SK-N-SH (cell line): ENCODE data around the gene TRMT1L. TPM values are rescaled to one million over a fixed set of nuclear protein-coding genes. Genes with fewer than 3 reads are reported as not detected.

Experiments used
- CTCF ChIA-PET: fragments of 300-600, 350-600 bp; formaldehyde crosslinking; extraction: SDS; loops from one replicate; lab custom pipeline; 2021; lab: Yijun Ruan, JAX
- POLR2A ChIA-PET: fragments of 350-600 bp; sonication (Branson Sonifier 250); formaldehyde crosslinking; extraction: SDS; loops from one replicate; lab custom pipeline; 2020; ENCODE audit warnings: antibody characterized with exemption, inconsistent platforms; lab: Yijun Ruan, JAX
- DNase-seq: peaks from one replicate; pipeline ENCODE4 v3.0.0; 2012
- H2AFZ ChIP-seq: fragments of 200-600 bp; sonication (generic); 2 replicates; pipeline ENCODE4 v1.8.1; 2016; ENCODE audit warnings: antibody characterized with exemption, mild to moderate bottlenecking, low read depth
- H3F3A ChIP-seq: fragments of 200-600 bp; sonication (generic); replicated peaks from 2 replicates; pipeline ENCODE3; 2016; ENCODE audit warnings: antibody characterized with exemption, mild to moderate bottlenecking; ENCODE audit not compliant: insufficient read depth
- H3K27ac ChIP-seq, 2 experiments: fragments of 200-500 bp in 1 of 2; fragments of 200-600 bp in 1 of 2; sonication (Bioruptor generic) in 1 of 2; sonication (generic), shearing (Covaris generic) in 1 of 2; 2 replicates each; pipeline versions ENCODE4 v1.5.1 to v1.6.1; 2014 to 2016; ENCODE audit warnings: low read depth in 2 of 2, inconsistent platforms in 1 of 2, low read length in 1 of 2, mild to moderate bottlenecking in 1 of 2, mixed read lengths in 1 of 2
- H3K27me3 ChIP-seq: fragments of 200-600 bp; sonication (generic), shearing (Covaris generic); 2 replicates; pipeline ENCODE4 v1.6.1; 2016; ENCODE audit warnings: mixed run types; ENCODE audit not compliant: insufficient read depth
- H3K36me3 ChIP-seq, 2 experiments: fragments of 200-500 bp in 1 of 2; fragments of 200-600 bp in 1 of 2; sonication (Bioruptor generic) in 1 of 2; sonication (generic) in 1 of 2; replicated peaks in 1 of 2; 2 replicates each; pipeline versions ENCODE3 to v1.5.1; 2014 to 2016; ENCODE audit warnings: low read length in 1 of 2, mild to moderate bottlenecking in 1 of 2; ENCODE audit not compliant: insufficient read depth in 2 of 2, control insufficient read depth in 1 of 2
- H3K4me1 ChIP-seq, 2 experiments: fragments of 200-500 bp in 1 of 2; fragments of 200-600 bp in 1 of 2; sonication (Bioruptor generic) in 1 of 2; sonication (generic), shearing (Covaris generic) in 1 of 2; 2 replicates each; pipeline versions ENCODE4 v1.5.1 to v1.6.1; 2014 to 2016; ENCODE audit warnings: low read depth in 1 of 2, low read length in 1 of 2, mixed run types in 1 of 2; ENCODE audit not compliant: insufficient read depth in 2 of 2, control insufficient read depth in 1 of 2
- H3K4me2 ChIP-seq: fragments of 200-600 bp; sonication (generic), shearing (Covaris generic); 2 replicates; pipeline ENCODE4 v1.6.1; 2017; ENCODE audit warnings: mixed run types
- H3K4me3 ChIP-seq, 2 experiments: fragments of 200-500 bp in 1 of 2; fragments of 200-600 bp in 1 of 2; sonication (Bioruptor generic) in 1 of 2; sonication (generic), shearing (Covaris generic) in 1 of 2; 2 replicates each; pipeline versions ENCODE4 v1.5.1 to v1.8.1; 2014 to 2016; ENCODE audit warnings: low read depth in 2 of 2, inconsistent platforms in 1 of 2, low read length in 1 of 2, mild to moderate bottlenecking in 1 of 2, mixed read lengths in 1 of 2, moderate library complexity in 1 of 2
- H3K79me2 ChIP-seq: fragments of 200-600 bp; sonication (generic); 2 replicates; pipeline ENCODE4 v1.8.1; 2017; ENCODE audit warnings: mild to moderate bottlenecking; ENCODE audit not compliant: insufficient read depth
- H3K9ac ChIP-seq: fragments of 200-600 bp; sonication (generic); 2 replicates; pipeline ENCODE4 v1.6.1; 2017; ENCODE audit warnings: mixed run types
- H3K9me2 ChIP-seq: fragments of 200-600 bp; sonication (generic); 2 replicates; pipeline ENCODE4 v1.6.1; 2017; ENCODE audit warnings: mixed run types
- H3K9me3 ChIP-seq: fragments of 200-600 bp; sonication (generic); 2 replicates; pipeline ENCODE4 v1.6.1; 2017; ENCODE audit warnings: mixed run types, mild to moderate bottlenecking, moderate library complexity
- H4K20me1 ChIP-seq: fragments of 200-600 bp; sonication (generic); 2 replicates; pipeline ENCODE4 v1.6.1; 2017; ENCODE audit warnings: mild to moderate bottlenecking, mixed run types; ENCODE audit not compliant: insufficient read depth
- CTCF ChIP-seq: fragments of 200-600 bp; sonication (generic); IDR thresholded peaks from 2 replicates; pipeline ENCODE4 v1.6.1; 2017; ENCODE audit warnings: antibody characterized with exemption, mild to moderate bottlenecking, moderate library complexity
- ELF1 ChIP-seq: IDR thresholded peaks from 2 replicates; pipeline ENCODE4 v1.4.0; 2012
- EP300 ChIP-seq, 2 experiments: IDR thresholded peaks; 2 replicates each; pipeline versions ENCODE4 v1.4.0 to v1.6.1; 2012; ENCODE audit warnings: borderline replicate concordance in 1 of 2, low read depth in 1 of 2, low read length in 1 of 2
- FOXJ3 ChIP-seq: sonication (generic); formaldehyde crosslinking; IDR thresholded peaks from 2 replicates; pipeline ENCODE4 v1.5.1; 2020; ENCODE audit warnings: mild to moderate bottlenecking, missing genetic modification reagents
- FOXM1 ChIP-seq: IDR thresholded peaks from 2 replicates; pipeline ENCODE4 v1.4.0; 2012; ENCODE audit warnings: low read depth, mild to moderate bottlenecking
- IRF3 ChIP-seq: fragments of 150-350 bp; IDR thresholded peaks from 2 replicates; pipeline ENCODE4 v1.6.1; 2016; ENCODE audit warnings: mild to moderate bottlenecking, low read depth, low read length
- JUND ChIP-seq: IDR thresholded peaks from 2 replicates; pipeline ENCODE4 v1.4.0; 2012
- MAX ChIP-seq: IDR thresholded peaks from 2 replicates; pipeline ENCODE4 v1.4.0; 2012; ENCODE audit warnings: low read depth
- MEF2A ChIP-seq: IDR thresholded peaks from 2 replicates; pipeline ENCODE4 v1.4.0; 2012; ENCODE audit warnings: low read depth, borderline replicate concordance
- NFIC ChIP-seq: IDR thresholded peaks from 2 replicates; pipeline ENCODE4 v1.4.0; 2012; ENCODE audit warnings: borderline replicate concordance
- PBX3 ChIP-seq: IDR thresholded peaks from 2 replicates; pipeline ENCODE4; 2012
- RAD21 ChIP-seq: IDR thresholded peaks from 2 replicates; pipeline ENCODE4 v1.6.1; 2012; ENCODE audit warnings: mild to moderate bottlenecking, low read length
- RFX5 ChIP-seq: IDR thresholded peaks from 2 replicates; pipeline ENCODE4 v1.6.1; 2012; ENCODE audit warnings: mild to moderate bottlenecking, improper control_type of control experiment, low read length
- SMC3 ChIP-seq: IDR thresholded peaks from 2 replicates; pipeline ENCODE4 v1.6.1; 2012; ENCODE audit warnings: low read depth, low read length, improper control_type of control experiment
- TCF12 ChIP-seq: IDR thresholded peaks from 2 replicates; pipeline ENCODE4 v1.4.0; 2012
- polyA plus RNA-seq, 3 experiments: library from polyadenylated mRNA; depleted of rRNA; stranded (reverse); fragments of >200 nt; gene quantifications; 2 replicates each; pipeline ENCODE4 v1.2.3, GENCODE V29; 2012
- TF ChIP-seq, protein P1 (sequence below): IDR thresholded peaks from 2 replicates; pipeline ENCODE4 v1.4.0; 2012; ENCODE audit warnings: low read depth, borderline replicate concordance

Gene TRMT1L
- polyA plus RNA-seq, 1 of the 3 experiments (the other 2 are of a cell fraction) = 12.2 TPM

DNA sequence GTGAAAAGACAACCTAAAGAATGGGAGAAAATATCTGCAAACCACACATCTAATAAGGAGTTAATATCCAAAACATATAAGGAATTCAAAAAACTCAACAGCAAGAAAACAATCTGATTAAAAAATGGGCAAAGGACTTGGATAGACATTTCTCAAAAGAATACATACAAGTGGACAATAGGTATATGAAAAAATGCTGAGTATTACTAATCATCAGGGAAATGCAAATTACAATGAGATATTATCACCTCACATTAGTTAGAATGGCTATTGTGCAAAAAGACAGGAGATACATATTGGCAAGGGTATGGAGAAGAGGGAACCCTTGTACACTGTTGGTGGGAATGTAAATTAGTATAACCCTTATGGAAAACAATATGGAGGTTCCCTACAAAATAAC is 44.9 kb downstream of the TRMT1L start:
- Histone ChIP-seq H4K20me1 (no peaks in the 10 kb centered on the region), H3K36me3 (peaks cover 2 to 6% of the 10 kb centered on the region in 2 experiments), H2AFZ (no peak overlapping the region), H3K9me3 (no peaks in the 10 kb centered on the region), H3K79me2 (no peaks in the 10 kb centered on the region), H3K27ac (no peak overlapping the region), H3K9ac (no peak overlapping the region), H3K9me2 (no peaks in the 10 kb centered on the region), H3F3A (peaks cover 4% of the 10 kb centered on the region), H3K4me1 (no peaks in the 10 kb centered on the region), H3K27me3 (no peaks in the 10 kb centered on the region), H3K4me3 (no peak overlapping the region), H3K4me2 (no peak overlapping the region)
- TF ChIP-seq CTCF (no peak), MAX (no peak), SMC3 (no peak), JUND (no peak), FOXJ3 (CRISPR knock-in tag) (no peak), RFX5 (no peak), EP300 (IDR thresholded peaks at IDR 0.05; ENCODE audit: borderline replicate concordance in 1 of 2, low read depth in 1 of 2, low read length in 1 of 2) (no peak), PBX3 (no peak), TCF12 (no peak), MEF2A (no peak), NFIC (no peak), RAD21 (no peak), ELF1 (no peak), FOXM1 (no peak), IRF3 (no peak)
- TF ChIP-seq, protein P1, sequence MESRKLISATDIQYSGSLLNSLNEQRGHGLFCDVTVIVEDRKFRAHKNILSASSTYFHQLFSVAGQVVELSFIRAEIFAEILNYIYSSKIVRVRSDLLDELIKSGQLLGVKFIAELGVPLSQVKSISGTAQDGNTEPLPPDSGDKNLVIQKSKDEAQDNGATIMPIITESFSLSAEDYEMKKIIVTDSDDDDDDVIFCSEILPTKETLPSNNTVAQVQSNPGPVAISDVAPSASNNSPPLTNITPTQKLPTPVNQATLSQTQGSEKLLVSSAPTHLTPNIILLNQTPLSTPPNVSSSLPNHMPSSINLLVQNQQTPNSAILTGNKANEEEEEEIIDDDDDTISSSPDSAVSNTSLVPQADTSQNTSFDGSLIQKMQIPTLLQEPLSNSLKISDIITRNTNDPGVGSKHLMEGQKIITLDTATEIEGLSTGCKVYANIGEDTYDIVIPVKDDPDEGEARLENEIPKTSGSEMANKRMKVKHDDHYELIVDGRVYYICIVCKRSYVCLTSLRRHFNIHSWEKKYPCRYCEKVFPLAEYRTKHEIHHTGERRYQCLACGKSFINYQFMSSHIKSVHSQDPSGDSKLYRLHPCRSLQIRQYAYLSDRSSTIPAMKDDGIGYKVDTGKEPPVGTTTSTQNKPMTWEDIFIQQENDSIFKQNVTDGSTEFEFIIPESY = no peak
- ChIA-PET CTCF (no interaction called here), POLR2A (no interaction called here)
- no peak for DNase-seq
